ENCODE data around the gene CRAT. TPM values are rescaled to one million over a fixed set of nuclear protein-coding genes. Genes with fewer than 3 reads are reported as not detected.

The CRAT gene
- total RNA-seq, 2 donors from 2014 or later: 17.2 to 17.5 TPM

DNA sequence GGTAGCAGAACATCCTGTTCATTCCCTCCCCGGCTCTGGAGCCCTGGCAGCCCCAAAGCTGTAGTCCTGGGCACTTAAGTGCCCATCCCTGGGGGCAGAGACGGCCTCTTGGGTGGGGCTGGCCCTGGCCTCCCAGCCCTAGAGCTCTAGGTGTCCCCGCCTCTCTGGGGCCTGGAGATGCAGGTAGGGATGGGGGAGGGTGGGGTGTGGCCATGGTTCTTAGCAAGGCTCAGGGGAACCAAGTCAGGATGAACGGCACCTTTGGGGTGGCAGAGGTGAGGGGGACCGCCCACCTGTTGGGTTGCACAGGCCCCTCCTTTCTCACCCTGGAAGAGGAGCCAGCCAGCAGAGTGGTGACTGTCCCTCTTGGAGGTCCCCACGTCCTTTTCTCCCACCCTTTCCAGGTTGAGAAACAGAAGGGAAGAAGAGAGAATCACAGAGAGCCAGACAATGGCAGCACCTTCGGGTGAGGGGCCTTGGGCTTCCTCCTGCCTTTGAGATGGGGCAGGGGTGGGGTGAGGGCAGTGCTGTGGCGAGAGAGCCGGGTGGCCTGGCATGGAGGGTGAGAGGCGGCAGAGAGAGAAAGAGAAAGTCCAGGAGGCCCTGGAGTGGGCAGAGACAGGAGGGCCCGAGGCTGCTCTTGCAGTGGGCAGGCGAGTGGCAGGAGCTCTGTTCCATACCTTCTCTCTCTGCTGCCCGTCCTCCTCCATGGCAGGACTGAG is 2.3 kb downstream of the CRAT start:
- H3K4me1 ChIP-seq (ENCODE audit: control insufficient read depth, insufficient read depth, low read length): no peaks in the 10 kb centered on the region
- no peak overlapping the region for H3K4me3 Mint-ChIP-seq
- no peak overlapping the region for H3K27ac ChIP-seq (ENCODE audit: low read depth, low read length)
- peaks cover 26% of the 10 kb centered on the region for H3K27me3 Mint-ChIP-seq (ENCODE audit: insufficient read depth)
- H3K27me3 ChIP-seq (ENCODE audit: control insufficient read depth, insufficient read depth, low read length, poor library complexity, severe bottlenecking): peaks cover 8% of the 10 kb centered on the region
- WGBS, 2 experiments (ENCODE audit: insufficient coverage in 1 of 2, insufficient read length in 1 of 2): 90 to 96% methylated on average over 4 to 13 of the region's 13 CpGs
- DNase-seq: no peak
- no peaks in the 10 kb centered on the region for H3K36me3 ChIP-seq (ENCODE audit: control insufficient read depth, insufficient read depth, low read length)
- no peak overlapping the region for H3K27ac Mint-ChIP-seq
- TF ChIP-seq, protein P1, sequence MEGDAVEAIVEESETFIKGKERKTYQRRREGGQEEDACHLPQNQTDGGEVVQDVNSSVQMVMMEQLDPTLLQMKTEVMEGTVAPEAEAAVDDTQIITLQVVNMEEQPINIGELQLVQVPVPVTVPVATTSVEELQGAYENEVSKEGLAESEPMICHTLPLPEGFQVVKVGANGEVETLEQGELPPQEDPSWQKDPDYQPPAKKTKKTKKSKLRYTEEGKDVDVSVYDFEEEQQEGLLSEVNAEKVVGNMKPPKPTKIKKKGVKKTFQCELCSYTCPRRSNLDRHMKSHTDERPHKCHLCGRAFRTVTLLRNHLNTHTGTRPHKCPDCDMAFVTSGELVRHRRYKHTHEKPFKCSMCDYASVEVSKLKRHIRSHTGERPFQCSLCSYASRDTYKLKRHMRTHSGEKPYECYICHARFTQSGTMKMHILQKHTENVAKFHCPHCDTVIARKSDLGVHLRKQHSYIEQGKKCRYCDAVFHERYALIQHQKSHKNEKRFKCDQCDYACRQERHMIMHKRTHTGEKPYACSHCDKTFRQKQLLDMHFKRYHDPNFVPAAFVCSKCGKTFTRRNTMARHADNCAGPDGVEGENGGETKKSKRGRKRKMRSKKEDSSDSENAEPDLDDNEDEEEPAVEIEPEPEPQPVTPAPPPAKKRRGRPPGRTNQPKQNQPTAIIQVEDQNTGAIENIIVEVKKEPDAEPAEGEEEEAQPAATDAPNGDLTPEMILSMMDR (conservative IDR thresholded peaks at IDR 0.05): no peak
- H3K9ac ChIP-seq (ENCODE audit: extremely low read depth, low read length, poor library complexity, severe bottlenecking): no peak overlapping the region
- H3K4me1 Mint-ChIP-seq: peaks cover 7% of the 10 kb centered on the region
- H3K36me3 Mint-ChIP-seq (ENCODE audit: low read depth): peaks cover 3% of the 10 kb centered on the region
- no peaks in the 10 kb centered on the region for H3K9me3 ChIP-seq (ENCODE audit: control insufficient read depth, low read length)
- no peaks in the 10 kb centered on the region for H3K9me3 Mint-ChIP-seq
- H3K4me3 ChIP-seq (ENCODE audit: low read length): no peak overlapping the region

DNA sequence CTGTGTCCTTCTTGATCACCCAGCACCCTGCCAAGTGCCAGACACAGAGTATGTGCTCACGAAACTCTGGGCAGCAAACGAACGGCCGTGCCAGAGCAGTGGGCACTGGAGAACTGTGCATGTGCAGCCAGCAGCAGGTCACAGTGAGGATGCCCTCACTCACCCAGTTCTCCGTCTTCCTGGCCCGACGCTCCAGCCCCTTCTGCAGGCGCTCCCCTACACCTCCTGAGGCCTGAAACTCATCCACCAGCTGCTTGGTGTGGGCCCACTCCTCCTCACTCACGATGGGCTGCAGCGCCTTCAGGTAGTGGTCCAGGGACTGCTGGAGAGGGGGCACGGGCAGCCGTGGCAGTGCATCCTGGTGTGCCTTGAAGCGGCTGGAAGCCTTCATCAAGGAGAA is 2.9 kb downstream of the CRAT start:
- peaks cover 3% of the 10 kb centered on the region for H3K36me3 Mint-ChIP-seq (ENCODE audit: low read depth)
- no peak overlapping the region for H3K4me3 Mint-ChIP-seq

DNA sequence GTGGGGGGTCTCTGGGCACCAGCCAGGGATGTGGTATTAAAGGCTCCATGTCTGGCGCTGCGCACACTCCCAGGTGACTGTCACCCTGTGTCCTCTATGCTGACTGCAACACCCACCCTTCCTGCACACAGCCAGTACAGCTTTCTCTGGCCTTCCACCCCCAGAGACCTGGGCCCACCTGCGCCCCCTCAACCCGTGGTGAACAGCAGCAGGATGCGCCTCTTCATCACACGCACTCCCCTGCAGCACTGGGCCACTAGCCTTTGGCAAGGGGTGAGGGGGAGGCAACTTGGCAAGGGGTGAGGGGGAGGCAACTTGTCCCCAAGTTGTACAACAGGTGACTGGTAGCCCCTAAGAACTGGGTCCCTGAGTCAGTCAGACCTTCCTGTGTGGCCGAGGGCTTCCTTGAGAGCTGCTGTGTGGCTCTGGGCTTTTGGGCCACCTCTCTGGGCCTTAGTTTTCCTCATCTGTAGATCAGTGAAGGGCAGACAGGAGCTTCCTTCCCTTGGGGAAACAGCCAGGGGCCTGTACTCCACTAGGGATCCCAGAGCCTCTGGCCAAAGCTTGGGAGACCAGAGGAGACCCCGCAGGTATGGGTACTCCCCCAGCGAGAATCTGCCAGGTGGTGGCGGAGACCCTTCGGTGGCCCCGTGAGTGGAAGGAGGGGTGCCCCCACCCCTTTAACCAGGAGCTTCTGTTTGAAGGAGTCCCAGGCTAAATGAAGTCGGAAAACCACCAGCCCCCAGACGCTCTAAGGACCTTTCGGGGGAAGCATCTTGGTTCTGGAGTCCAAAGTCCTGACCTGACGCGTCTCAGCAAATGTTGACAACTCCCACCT is 4.5 kb downstream of the CRAT start:
- Histone ChIP-seq H3K27ac (ENCODE audit: low read depth, low read length) (no peak overlapping the region), H3K36me3 (ENCODE audit: control insufficient read depth, insufficient read depth, low read length) (no peaks in the 10 kb centered on the region), H3K4me3 (ENCODE audit: low read length) (no peak overlapping the region), H3K4me1 (ENCODE audit: control insufficient read depth, insufficient read depth, low read length) (no peaks in the 10 kb centered on the region), H3K9ac (ENCODE audit: extremely low read depth, low read length, poor library complexity, severe bottlenecking) (no peak overlapping the region), H3K9me3 (ENCODE audit: control insufficient read depth, low read length) (no peaks in the 10 kb centered on the region), H3K27me3 (ENCODE audit: control insufficient read depth, insufficient read depth, low read length, poor library complexity, severe bottlenecking) (peaks cover 8% of the 10 kb centered on the region)
- no peak for DNase-seq
- TF ChIP-seq, protein P1 (conservative IDR thresholded peaks at IDR 0.05): no peak
- Mint-ChIP-seq H3K36me3 (ENCODE audit: low read depth) (peaks cover 3% of the 10 kb centered on the region), H3K27me3 (ENCODE audit: insufficient read depth) (peaks cover 32% of the 10 kb centered on the region), H3K27ac (no peak overlapping the region), H3K4me3 (no peak overlapping the region), H3K4me1 (peaks cover 2% of the 10 kb centered on the region), H3K9me3 (no peaks in the 10 kb centered on the region)
- 92 to 94% methylated on average over 5 to 17 of the region's 17 CpGs for WGBS, 2 experiments (ENCODE audit: insufficient coverage in 1 of 2, insufficient read length in 1 of 2)

More for the DNA sequence above, 2.9 kb downstream of the CRAT start:
- no peaks in the 10 kb centered on the region for H3K36me3 ChIP-seq (ENCODE audit: control insufficient read depth, insufficient read depth, low read length)
- DNase-seq: no peak
- peaks cover 8% of the 10 kb centered on the region for H3K27me3 ChIP-seq (ENCODE audit: control insufficient read depth, insufficient read depth, low read length, poor library complexity, severe bottlenecking)
- Mint-ChIP-seq H3K27me3 (ENCODE audit: insufficient read depth) (peaks cover 26% of the 10 kb centered on the region), H3K9me3 (no peaks in the 10 kb centered on the region), H3K4me1 (peaks cover 7% of the 10 kb centered on the region), H3K27ac (no peak overlapping the region)
- no peak overlapping the region for H3K9ac ChIP-seq (ENCODE audit: extremely low read depth, low read length, poor library complexity, severe bottlenecking)
- H3K9me3 ChIP-seq (ENCODE audit: control insufficient read depth, low read length): no peaks in the 10 kb centered on the region
- WGBS, 2 experiments (ENCODE audit: insufficient coverage in 1 of 2, insufficient read length in 1 of 2): 90 to 94% methylated on average over 13 of the region's 13 CpGs
- no peaks in the 10 kb centered on the region for H3K4me1 ChIP-seq (ENCODE audit: control insufficient read depth, insufficient read depth, low read length)
- H3K4me3 ChIP-seq (ENCODE audit: low read length): no peak overlapping the region
- no peak overlapping the region for H3K27ac ChIP-seq (ENCODE audit: low read depth, low read length)
- TF ChIP-seq, protein P1 (conservative IDR thresholded peaks at IDR 0.05): no peak
